DOHH2 (cell line): ENCODE data around the gene SLC16A5.

Experiments used
- H3F3A ChIP-seq: fragments of 200-600 bp; sonication (generic), shearing (Covaris generic); 2 replicates; pipeline ENCODE4 v1.6.0; 2016; ENCODE audit warnings: antibody characterized with exemption, mild to moderate bottlenecking; ENCODE audit not compliant: control insufficient read depth, insufficient read depth
- H3K27ac ChIP-seq: fragments of 200-600 bp; sonication (generic); 2 replicates; pipeline ENCODE4 v1.5.1; 2014; ENCODE audit warnings: low read depth, mild to moderate bottlenecking, low read length, moderate library complexity
- H3K27me3 ChIP-seq: fragments of 200-600 bp; sonication (generic); 2 replicates; pipeline ENCODE4 v1.6.1; 2014; ENCODE audit warnings: mild to moderate bottlenecking, low read length, mixed read lengths; ENCODE audit not compliant: control insufficient read depth
- H3K36me3 ChIP-seq: fragments of 200-600 bp; sonication (generic); 2 replicates; pipeline ENCODE4 v1.6.1; 2014; ENCODE audit warnings: mild to moderate bottlenecking, low read length, moderate library complexity, mixed read lengths; ENCODE audit not compliant: control insufficient read depth
- H3K4me1 ChIP-seq: fragments of 200-600 bp; sonication (generic); 2 replicates; pipeline ENCODE4 v1.6.1; 2014; ENCODE audit warnings: mild to moderate bottlenecking, low read length, mixed read lengths; ENCODE audit not compliant: control insufficient read depth
- H3K4me2 ChIP-seq: fragments of 200-600 bp; sonication (generic); 2 replicates; pipeline ENCODE4 v1.6.0; 2014; ENCODE audit warnings: mild to moderate bottlenecking, low read length, moderate library complexity
- H3K4me3 ChIP-seq: fragments of 200-600 bp; sonication (generic); 2 replicates; pipeline ENCODE4 v1.5.1; 2014; ENCODE audit warnings: mild to moderate bottlenecking, low read length, mixed read lengths
- H3K79me2 ChIP-seq: fragments of 200-600 bp; sonication (generic); 2 replicates; pipeline ENCODE4 v1.6.1; 2014; ENCODE audit warnings: mild to moderate bottlenecking, low read length, mixed read lengths; ENCODE audit not compliant: control insufficient read depth
- H3K9me2 ChIP-seq: fragments of 200-600 bp; sonication (generic); replicated peaks from 2 replicates; pipeline ENCODE4 v1.6.1; 2014; ENCODE audit warnings: mild to moderate bottlenecking, low read length, mixed read lengths; ENCODE audit not compliant: control insufficient read depth
- H3K9me3 ChIP-seq: fragments of 200-600 bp; sonication (generic); 2 replicates; pipeline ENCODE4 v1.6.1; 2014; ENCODE audit warnings: antibody characterized with exemption, low read length, mixed read lengths; ENCODE audit not compliant: control insufficient read depth, insufficient read depth
- H4K20me1 ChIP-seq: fragments of 200-600 bp; sonication (generic); 2 replicates; pipeline ENCODE4 v1.6.0; 2014; ENCODE audit warnings: low read depth, mild to moderate bottlenecking, antibody characterized with exemption, low read length, moderate library complexity; ENCODE audit not compliant: control insufficient read depth, insufficient read depth
- CTCF ChIP-seq: fragments of 200-600 bp; sonication (generic); IDR thresholded peaks from one replicate; pipeline ENCODE4 v1.5.1; 2014; ENCODE audit warnings: antibody characterized with exemption, mild to moderate bottlenecking, low read depth, low read length; ENCODE audit not compliant: poor library complexity, severe bottlenecking
- EZH2phosphoT487 ChIP-seq: fragments of 200-600 bp; sonication (generic); IDR thresholded peaks from 2 replicates; pipeline ENCODE4 v1.6.1; 2017; ENCODE audit warnings: borderline replicate concordance, mild to moderate bottlenecking, antibody characterized with exemption, low read length, moderate library complexity, mixed read lengths

SLC16A5 gene

DNA sequence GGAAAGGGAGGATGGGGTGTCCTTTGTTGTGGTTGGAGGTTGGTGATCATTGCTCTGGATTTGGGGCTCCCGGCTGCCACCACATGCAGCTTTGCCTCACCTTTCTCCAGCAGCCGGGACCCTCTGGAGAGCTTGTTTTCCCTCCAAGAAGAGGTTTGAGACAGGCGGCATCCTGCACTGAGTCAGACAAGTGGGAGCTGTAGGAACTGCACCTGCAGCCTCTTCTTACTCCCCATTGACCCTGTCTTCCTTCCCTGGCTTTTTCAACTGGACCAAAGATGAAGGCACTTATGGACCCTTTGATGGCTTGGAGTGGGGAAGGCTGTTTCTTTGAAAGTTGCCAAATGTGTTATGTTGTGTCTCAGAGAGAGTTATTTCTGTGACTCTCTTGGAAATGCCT, 24.1 kb upstream of the SLC16A5 start:
- no peaks in the 10 kb centered on the region for H3K9me2 ChIP-seq
- H3K4me3 ChIP-seq: no peak overlapping the region
- no peaks in the 10 kb centered on the region for H3K9me3 ChIP-seq
- H3K27ac ChIP-seq: no peak overlapping the region
- no peaks in the 10 kb centered on the region for H3K79me2 ChIP-seq
- H3K36me3 ChIP-seq: peaks cover 21% of the 10 kb centered on the region
- H3K27me3 ChIP-seq: no peaks in the 10 kb centered on the region
- no peaks in the 10 kb centered on the region for H3F3A ChIP-seq
- no peaks in the 10 kb centered on the region for H3K4me1 ChIP-seq
- H3K4me2 ChIP-seq: no peak overlapping the region
- H4K20me1 ChIP-seq: no peaks in the 10 kb centered on the region
- TF ChIP-seq EZH2phosphoT487 (no peak), CTCF (no peak)

GRCh38 chr17:75064040-75064439, 23.7 kb upstream of the SLC16A5 start:
- H3K9me3 ChIP-seq: no peaks in the 10 kb centered on the region
- no peaks in the 10 kb centered on the region for H3K79me2 ChIP-seq
- H3K4me3 ChIP-seq: no peak overlapping the region
- no peaks in the 10 kb centered on the region for H3K4me1 ChIP-seq
- peaks cover 21% of the 10 kb centered on the region for H3K36me3 ChIP-seq
- no peak overlapping the region for H3K4me2 ChIP-seq
- H3K27me3 ChIP-seq: no peaks in the 10 kb centered on the region
- TF ChIP-seq EZH2phosphoT487 (no peak), CTCF (no peak)
- H3K9me2 ChIP-seq: no peaks in the 10 kb centered on the region
- no peaks in the 10 kb centered on the region for H3F3A ChIP-seq
- H4K20me1 ChIP-seq: no peaks in the 10 kb centered on the region
- H3K27ac ChIP-seq: no peak overlapping the region

GRCh38 chr17:75064460-75064859, 23.3 kb upstream of the SLC16A5 start:
- peaks cover 18% of the 10 kb centered on the region for H3K36me3 ChIP-seq

More at GRCh38 chr17:75064460-75064859, 23.3 kb upstream of the SLC16A5 start:
- no peaks in the 10 kb centered on the region for H3K9me3 ChIP-seq
- no peak overlapping the region for H3K4me3 ChIP-seq
- H3K9me2 ChIP-seq: no peaks in the 10 kb centered on the region
- TF ChIP-seq CTCF: no peak
- no peak for TF ChIP-seq EZH2phosphoT487
- no peaks in the 10 kb centered on the region for H3F3A ChIP-seq
- H3K4me1 ChIP-seq: no peaks in the 10 kb centered on the region
- no peaks in the 10 kb centered on the region for H3K79me2 ChIP-seq
- H3K27me3 ChIP-seq: no peaks in the 10 kb centered on the region
- no peak overlapping the region for H3K27ac ChIP-seq
- no peaks in the 10 kb centered on the region for H4K20me1 ChIP-seq
- no peak overlapping the region for H3K4me2 ChIP-seq
